Raji (cell line): Measurements from ENCODE around the gene MACROH2A1.

Experiments
- POLR2A ChIP-seq: IDR thresholded peaks from 2 replicates; pipeline ENCODE4 v1.6.1; 2011; ENCODE audit warnings: low read depth, low read length, control low read depth; ENCODE audit not compliant: insufficient read depth

Gene MACROH2A1

DNA sequence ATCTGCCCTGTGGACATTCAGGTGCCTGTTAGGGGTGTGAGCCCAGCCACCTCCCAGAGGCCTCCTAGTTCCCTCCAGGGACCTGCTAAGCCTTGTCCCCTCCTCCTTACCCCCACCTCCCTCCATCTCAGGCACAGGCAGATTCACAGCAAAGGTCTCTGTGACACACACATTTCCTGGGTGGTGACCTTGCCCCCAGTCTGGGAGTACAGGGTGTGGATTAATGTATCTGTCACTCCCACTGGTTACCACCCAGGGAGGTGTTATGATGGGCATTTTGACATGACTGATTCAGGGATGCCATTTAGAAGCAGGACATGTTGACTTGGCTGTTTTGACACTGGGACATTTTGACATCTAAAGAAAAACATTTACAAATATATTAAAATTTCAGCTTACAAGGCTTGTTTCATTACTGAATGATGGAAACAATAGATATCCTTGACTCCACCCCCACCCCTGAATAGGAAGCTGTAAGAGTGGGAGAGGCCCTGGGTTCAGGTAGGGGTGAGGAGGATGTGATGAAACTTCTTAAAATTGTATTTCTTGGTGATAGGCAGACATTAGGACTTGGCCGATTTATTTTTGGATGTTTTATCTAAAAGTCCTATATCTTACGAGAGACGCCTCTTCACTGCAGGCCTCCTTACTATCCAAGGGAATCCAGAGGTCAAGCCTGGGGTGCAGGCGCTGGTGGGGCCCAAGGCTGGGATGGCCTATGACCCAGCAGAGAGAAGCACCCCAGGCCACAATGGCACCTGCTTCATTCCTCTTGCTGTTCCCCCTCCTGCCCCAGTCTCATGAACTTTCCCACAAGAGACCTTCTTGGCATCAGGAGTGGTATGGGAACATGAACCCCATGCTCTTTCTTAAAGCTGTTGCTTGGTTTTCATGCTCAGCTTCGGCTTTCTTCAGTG, 101.9 kb downstream of the MACROH2A1 start:
- TF ChIP-seq POLR2A: no peak

DNA sequence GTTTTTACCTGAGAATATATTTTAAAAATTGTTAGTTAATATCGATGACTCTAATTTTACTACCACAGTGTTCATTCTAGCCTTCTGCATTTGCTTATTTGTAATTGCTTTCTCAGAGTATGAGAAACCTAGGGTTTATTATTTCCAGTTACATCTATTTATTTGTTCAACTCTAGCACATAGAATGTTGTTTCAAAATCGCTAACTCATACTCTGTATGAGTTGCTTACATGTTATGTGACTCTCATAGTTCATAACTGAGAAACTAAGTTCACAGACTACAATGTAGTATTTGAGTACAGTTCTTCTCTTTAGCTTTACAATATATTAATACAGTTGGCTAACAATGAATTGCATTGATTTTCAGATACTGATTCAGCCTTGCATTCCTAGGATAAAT, 103.2 kb downstream of the MACROH2A1 start:
- TF ChIP-seq POLR2A: no peak

DNA sequence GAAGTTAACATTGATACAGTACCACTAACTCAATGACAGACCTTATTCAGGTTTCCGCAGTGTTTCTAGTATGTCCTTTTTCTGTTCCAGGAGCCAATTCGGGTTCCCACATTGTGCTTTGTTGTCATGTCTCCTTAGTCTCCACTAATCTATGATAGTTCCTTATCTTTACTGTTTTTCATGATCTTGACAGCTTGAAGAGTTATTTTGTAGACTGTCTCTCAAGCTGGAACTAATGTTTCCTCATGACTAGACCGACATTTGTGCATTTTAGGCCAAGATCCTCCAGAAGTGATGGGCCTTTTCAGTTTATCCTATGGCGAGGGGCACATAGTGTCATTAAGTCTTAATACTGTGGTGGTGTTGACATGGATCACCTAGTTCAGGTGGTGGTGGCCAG, 104.2 kb downstream of the MACROH2A1 start:
- no peak for TF ChIP-seq POLR2A

DNA sequence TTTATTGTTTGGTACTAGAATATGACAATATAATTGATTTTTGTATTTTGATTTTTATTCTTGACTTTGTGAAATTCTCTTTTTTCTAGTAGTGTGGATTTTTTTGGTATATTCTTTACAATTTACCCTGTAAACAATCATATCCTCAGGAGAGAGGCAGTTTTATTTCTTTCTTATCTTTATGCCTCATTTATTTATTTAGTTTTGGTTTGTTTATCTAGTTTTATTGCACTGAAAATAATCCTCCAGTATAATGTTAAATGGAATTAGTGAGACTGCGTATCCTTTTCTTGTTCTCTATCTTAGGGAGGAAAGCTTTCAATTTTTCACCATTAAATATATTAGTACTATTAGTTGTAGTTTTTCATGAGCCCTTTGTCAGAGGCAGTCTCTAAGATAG, 109.4 kb downstream of the MACROH2A1 start:
- TF ChIP-seq POLR2A: no peak

DNA sequence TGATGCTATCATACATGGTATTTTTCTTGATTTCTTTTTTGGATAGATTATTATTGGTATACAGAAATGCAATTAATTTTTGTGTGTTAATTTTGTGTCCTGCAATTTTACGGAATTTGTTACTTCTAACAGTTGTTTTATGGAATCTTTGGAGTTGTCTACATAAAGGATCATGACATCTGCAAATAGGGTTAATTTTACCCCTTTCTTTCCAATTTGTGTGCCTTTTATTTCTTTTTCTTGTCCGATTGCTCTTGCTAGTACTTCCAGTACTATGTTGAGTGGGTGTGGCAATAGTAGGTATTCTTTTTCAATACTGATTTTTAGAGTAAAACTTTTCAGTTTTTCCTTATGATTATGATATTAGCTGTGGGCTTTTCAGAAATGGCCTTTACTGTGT, 111.5 kb downstream of the MACROH2A1 start:
- TF ChIP-seq POLR2A: no peak
